ENCODE results near the gene PDX1. TPM values are rescaled to one million over a fixed set of nuclear protein-coding genes. Genes with fewer than 3 reads are reported as not detected.

PDX1 gene
- total and polyA plus RNA-seq, 4 experiments from 2014 or later = not detected

DNA sequence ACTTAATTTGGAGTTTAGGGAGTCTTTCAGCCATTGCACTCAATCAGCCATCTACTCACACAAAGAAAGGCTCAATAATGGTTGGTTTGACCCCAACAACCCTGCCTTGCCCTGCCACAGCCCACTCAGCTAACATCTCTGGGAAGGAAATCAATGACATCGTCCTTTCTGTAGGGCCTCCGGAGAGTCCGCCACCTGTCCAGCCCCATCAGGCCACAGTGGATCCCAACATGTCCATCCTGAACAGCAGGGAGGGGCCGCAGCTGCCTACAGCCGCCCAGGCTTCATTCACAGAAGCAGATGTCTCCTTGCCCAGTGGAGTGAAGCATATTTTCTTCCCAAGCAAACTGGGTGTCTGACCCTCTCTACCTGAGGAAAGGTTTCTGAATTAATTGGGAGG, 53.5 kb downstream of the PDX1 start:
- POLR2A ChIA-PET (ENCODE audit: partially characterized antibody) = no interaction called here

GRCh38 chr13:27973961-27974662, 54.3 kb downstream of the PDX1 start:
- no peak overlapping the region for H3K4me3 ChIP-seq (ENCODE audit: low read length in 2 of 2)
- no peaks in the 10 kb centered on the region for H3K36me3 ChIP-seq (ENCODE audit: insufficient read depth, low read length)
- no peaks in the 10 kb centered on the region for H3K4me1 ChIP-seq (ENCODE audit: insufficient read depth, low read length)
- Mint-ChIP-seq H3K36me3 (no peaks in the 10 kb centered on the region), H3K27me3 (peaks cover 63 to 67% of the 10 kb centered on the region in 2 donors), H3K4me3 (peak overlapping the region in 1 of 8 donors; percentile 32), H3K9me3 (peaks cover 0 to 4% (median 0%) of the 10 kb centered on the region in 8 donors), H3K27ac (no peak overlapping the region), H3K4me1 (peaks cover 6 to 41% (median 18%) of the 10 kb centered on the region in 4 donors)
- POLR2A ChIA-PET (ENCODE audit: partially characterized antibody) = no interaction called here
- H3K27me3 ChIP-seq (ENCODE audit: insufficient read depth, low read length) = peaks cover 30% of the 10 kb centered on the region
- intact Hi-C loops (cut with micrococcal nuclease) = no loop called here
- no peaks in the 10 kb centered on the region for H3K9me3 ChIP-seq (ENCODE audit: control insufficient read depth in 1 of 2, low read length in 2 of 2)
- no peak overlapping the region for H3K27ac ChIP-seq (ENCODE audit: low read depth, low read length)
- DNase-seq = no peak
- CTCF ChIA-PET (ENCODE audit: partially characterized antibody) = interaction anchor here (1.9 to 4.0 kb wide), 2 partner anchors 10 to 148 kb away, joined by 5 to 19 read pairs; no protein-coding TSS in a partner anchor

More for the DNA sequence above, 53.5 kb downstream of the PDX1 start:
- Mint-ChIP-seq H3K27ac (no peak overlapping the region), H3K27me3 (peaks cover 60 to 61% of the 10 kb centered on the region in 2 donors), H3K4me1 (peaks cover 6 to 39% (median 13%) of the 10 kb centered on the region in 4 donors), H3K36me3 (no peaks in the 10 kb centered on the region), H3K4me3 (no peak overlapping the region), H3K9me3 (peaks cover 0 to 4% (median 0%) of the 10 kb centered on the region in 8 donors)
- peaks cover 5% of the 10 kb centered on the region for H3K4me1 ChIP-seq (ENCODE audit: insufficient read depth, low read length)
- no peaks in the 10 kb centered on the region for H3K36me3 ChIP-seq (ENCODE audit: insufficient read depth, low read length)
- no peaks in the 10 kb centered on the region for H3K9me3 ChIP-seq (ENCODE audit: control insufficient read depth in 1 of 2, low read length in 2 of 2)
- no peak overlapping the region for H3K4me3 ChIP-seq (ENCODE audit: low read length in 2 of 2)
- no peak overlapping the region for H3K27ac ChIP-seq (ENCODE audit: low read depth, low read length)
- intact Hi-C loops (cut with micrococcal nuclease) = no loop called here
- H3K27me3 ChIP-seq (ENCODE audit: insufficient read depth, low read length) = peaks cover 28% of the 10 kb centered on the region
- no peak for DNase-seq
- CTCF ChIA-PET (ENCODE audit: partially characterized antibody) = interaction anchor here (4.0 kb wide), 1 partner anchor 11 kb away, joined by 19 read pairs; no protein-coding TSS in a partner anchor

Other genes with a start within 250 kb of the PDX1 start
- gene GSX1, start 127.5 kb upstream of the PDX1 start, total RNA-seq = not detected
- not detected for gene GSX1, start 127.5 kb upstream of the PDX1 start, polyA plus RNA-seq
- gene CDX2, start 49.3 kb downstream of the PDX1 start, total RNA-seq = not detected
- not detected for gene CDX2, start 49.3 kb downstream of the PDX1 start, polyA plus RNA-seq
- not detected for gene URAD, start 68.7 kb downstream of the PDX1 start, total RNA-seq
- not detected for gene URAD, start 68.7 kb downstream of the PDX1 start, polyA plus RNA-seq
- not detected for gene FLT3, start 180.6 kb downstream of the PDX1 start, total RNA-seq
- gene FLT3, start 180.6 kb downstream of the PDX1 start, polyA plus RNA-seq = not detected
- gene PAN3, start 218.5 kb downstream of the PDX1 start, total RNA-seq = 10 to 100 TPM; 66.0 to 66.7 TPM
- 1 to 10 TPM; 2.8 to 6.7 TPM for gene PAN3, start 218.5 kb downstream of the PDX1 start, polyA plus RNA-seq